Mesendoderm (in vitro differentiated cells): ENCODE data around the gene TMC5.
A peak's percentile ranks its signal among the peaks of the same experiment; 100 is the strongest.

Experiments
- DNase-seq: peaks from one replicate; pipeline ENCODE4 v3.0.0; 2013
- H2AK5ac ChIP-seq: 2 replicates; pipeline ENCODE4 v1.6.1; 2013; ENCODE audit warnings: low read length, inconsistent platforms
- H2BK120ac ChIP-seq: 2 replicates; pipeline ENCODE4 v1.6.1; 2013; ENCODE audit warnings: low read depth, mild to moderate bottlenecking, low read length, moderate library complexity, mixed read lengths
- H2BK15ac ChIP-seq: replicated peaks from 2 replicates; pipeline ENCODE4 v1.6.1; 2013; ENCODE audit warnings: low read depth, mild to moderate bottlenecking, moderate library complexity
- H2BK5ac ChIP-seq: 2 replicates; pipeline ENCODE4 v1.6.1; 2013; ENCODE audit warnings: low read length, inconsistent platforms
- H3K18ac ChIP-seq: 2 replicates; pipeline ENCODE4 v1.6.1; 2013; ENCODE audit warnings: mild to moderate bottlenecking, low read length, mixed read lengths
- H3K23ac ChIP-seq: one replicate; pipeline ENCODE4 v1.6.1; 2013; ENCODE audit warnings: low read length
- H3K27ac ChIP-seq: 2 replicates; pipeline ENCODE4 v1.5.1; 2013; ENCODE audit warnings: low read depth, mild to moderate bottlenecking, inconsistent platforms, low read length, moderate library complexity
- H3K27me3 ChIP-seq: 2 replicates; pipeline ENCODE4 v1.6.1; 2013; ENCODE audit warnings: low read length, control low read depth, mild to moderate bottlenecking, inconsistent platforms; ENCODE audit not compliant: insufficient read depth, poor library complexity
- H3K36me3 ChIP-seq: 2 replicates; pipeline ENCODE4 v1.6.1; 2013; ENCODE audit warnings: low read length, inconsistent platforms; ENCODE audit not compliant: control insufficient read depth, insufficient read depth
- H3K4ac ChIP-seq: one replicate; pipeline ENCODE4 v1.6.1; 2013; ENCODE audit warnings: low read depth, mild to moderate bottlenecking, low read length, moderate library complexity
- H3K4me1 ChIP-seq: 2 replicates; pipeline ENCODE4 v1.6.1; 2013; ENCODE audit warnings: low read depth, low read length, inconsistent platforms; ENCODE audit not compliant: control insufficient read depth
- H3K4me2 ChIP-seq: 2 replicates; pipeline ENCODE4 v1.6.1; 2013; ENCODE audit warnings: low read length
- H3K4me3 ChIP-seq: 2 replicates; pipeline ENCODE4 v1.5.1; 2013; ENCODE audit warnings: mild to moderate bottlenecking, low read length
- H3K56ac ChIP-seq: one replicate; pipeline ENCODE4 v1.6.1; 2013; ENCODE audit warnings: low read length
- H3K79me1 ChIP-seq: 2 replicates; pipeline ENCODE4 v1.6.1; 2013; ENCODE audit warnings: low read length, inconsistent platforms
- H3K79me2 ChIP-seq: 2 replicates; pipeline ENCODE4 v1.6.1; 2013; ENCODE audit warnings: mild to moderate bottlenecking, low read length; ENCODE audit not compliant: control insufficient read depth, insufficient read depth
- H3K9ac ChIP-seq: 2 replicates; pipeline ENCODE4 v1.6.1; 2013; ENCODE audit warnings: low read length, inconsistent platforms
- H4K5ac ChIP-seq: one replicate; pipeline ENCODE4 v1.6.1; 2013; ENCODE audit warnings: low read length
- H4K8ac ChIP-seq: one replicate; pipeline ENCODE4 v1.6.1; 2013; ENCODE audit warnings: low read depth, mild to moderate bottlenecking, control low read depth, low read length, moderate library complexity
- WGBS: extraction: QIAGEN DNeasy Blood & Tissue Kit; methylation state at CpG from one replicate; pipeline ENCODE4 v1.1.7; 2013; ENCODE audit warnings: low lambda C conversion rate, missing lambda C conversion rate; ENCODE audit not compliant: insufficient coverage; ENCODE audit errors: extremely low coverage; 5-methylcytosine and 5-hydroxymethylcytosine counted together

The TMC5 gene

GRCh38 chr16:19513377-19514053 lies 95.8 kb downstream of the TMC5 start:
- no peak overlapping the region for H3K4me3 ChIP-seq
- WGBS: no CpG with 5 or more reads among the region's 4 CpGs
- no peaks in the 10 kb centered on the region for H3K27me3 ChIP-seq
- no peak overlapping the region for H2BK15ac ChIP-seq
- H3K9ac ChIP-seq: no peak overlapping the region
- no peak overlapping the region for H3K27ac ChIP-seq
- DNase-seq: no peak
- no peak overlapping the region for H3K4me2 ChIP-seq
- no peak overlapping the region for H3K23ac ChIP-seq
- no peak overlapping the region for H3K4ac ChIP-seq
- no peak overlapping the region for H4K5ac ChIP-seq
- H2BK120ac ChIP-seq: no peak overlapping the region
- no peaks in the 10 kb centered on the region for H3K4me1 ChIP-seq
- no peaks in the 10 kb centered on the region for H3K79me2 ChIP-seq
- no peak overlapping the region for H2BK5ac ChIP-seq
- peaks cover 2% of the 10 kb centered on the region for H3K79me1 ChIP-seq
- H2AK5ac ChIP-seq: no peak overlapping the region
- no peak overlapping the region for H3K56ac ChIP-seq
- no peak overlapping the region for H3K18ac ChIP-seq
- H3K36me3 ChIP-seq: no peaks in the 10 kb centered on the region
- H4K8ac ChIP-seq: no peak overlapping the region

DNA sequence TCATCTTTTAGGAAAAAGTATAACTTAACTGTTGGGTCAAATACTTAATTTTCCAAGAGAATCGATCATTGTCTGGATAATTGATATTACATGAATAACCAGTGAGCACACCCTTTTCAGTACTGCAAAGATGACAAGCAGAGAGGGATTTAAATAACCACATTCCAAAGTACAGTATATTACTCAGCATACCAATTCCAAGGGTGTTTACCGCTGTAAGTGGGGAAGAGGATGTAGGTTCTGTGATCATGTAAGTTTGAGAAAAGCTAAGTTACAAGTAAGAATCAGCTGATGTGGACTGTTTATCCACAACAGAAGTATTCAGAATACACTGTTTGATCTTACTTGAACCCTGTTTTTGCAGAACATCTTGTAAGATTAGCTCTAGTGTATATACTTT lies 98.1 kb downstream of the TMC5 start:
- Histone ChIP-seq H3K4me1 (peaks cover 1% of the 10 kb centered on the region), H3K36me3 (no peaks in the 10 kb centered on the region), H2BK5ac (no peak overlapping the region), H3K23ac (no peak overlapping the region), H2BK15ac (no peak overlapping the region), H3K4me2 (no peak overlapping the region), H3K18ac (no peak overlapping the region), H4K5ac (no peak overlapping the region), H3K4ac (no peak overlapping the region), H3K27me3 (no peaks in the 10 kb centered on the region), H2AK5ac (no peak overlapping the region), H2BK120ac (no peak overlapping the region), H3K79me1 (peaks cover 4% of the 10 kb centered on the region), H3K4me3 (no peak overlapping the region), H3K56ac (no peak overlapping the region), H4K8ac (no peak overlapping the region), H3K9ac (no peak overlapping the region), H3K27ac (no peak overlapping the region), H3K79me2 (peaks cover 3% of the 10 kb centered on the region)
- WGBS: no CpG with 5 or more reads among the region's 2 CpGs
- DNase-seq: no peak

GRCh38 chr16:19517424-19518089 lies 99.9 kb downstream of the TMC5 start:
- Histone ChIP-seq H3K79me1 (peaks cover 8% of the 10 kb centered on the region), H3K18ac (no peak overlapping the region), H3K4ac (no peak overlapping the region), H3K27me3 (no peaks in the 10 kb centered on the region), H3K4me1 (peaks cover 9% of the 10 kb centered on the region), H3K23ac (no peak overlapping the region), H2AK5ac (no peak overlapping the region), H2BK15ac (no peak overlapping the region), H4K5ac (no peak overlapping the region), H3K9ac (no peak overlapping the region), H3K27ac (no peak overlapping the region), H4K8ac (no peak overlapping the region), H3K56ac (no peak overlapping the region), H3K4me2 (no peak overlapping the region), H3K79me2 (peaks cover 9% of the 10 kb centered on the region), H2BK120ac (no peak overlapping the region), H3K36me3 (no peaks in the 10 kb centered on the region), H3K4me3 (no peak overlapping the region), H2BK5ac (no peak overlapping the region)
- DNase-seq: no peak
- no CpG with 5 or more reads among the region's 8 CpGs for WGBS

GRCh38 chr16:19518388-19518787 lies 100.7 kb downstream of the TMC5 start:
- no peak overlapping the region for H3K27ac ChIP-seq
- no peak overlapping the region for H2BK120ac ChIP-seq
- no peak overlapping the region for H3K9ac ChIP-seq
- DNase-seq: no peak
- peaks cover 12% of the 10 kb centered on the region for H3K4me1 ChIP-seq
- H2BK5ac ChIP-seq: no peak overlapping the region
- no peak overlapping the region for H2BK15ac ChIP-seq
- H3K79me1 ChIP-seq: peaks cover 8% of the 10 kb centered on the region
- no peaks in the 10 kb centered on the region for H3K27me3 ChIP-seq
- peaks cover 9% of the 10 kb centered on the region for H3K79me2 ChIP-seq
- H3K56ac ChIP-seq: no peak overlapping the region
- H2AK5ac ChIP-seq: no peak overlapping the region
- H3K23ac ChIP-seq: no peak overlapping the region
- H3K4me3 ChIP-seq: no peak overlapping the region
- no peaks in the 10 kb centered on the region for H3K36me3 ChIP-seq
- no peak overlapping the region for H3K4ac ChIP-seq
- no peak overlapping the region for H3K4me2 ChIP-seq
- H3K18ac ChIP-seq: no peak overlapping the region
- H4K8ac ChIP-seq: no peak overlapping the region
- WGBS: no CpG with 5 or more reads among the region's 2 CpGs
- no peak overlapping the region for H4K5ac ChIP-seq

- H4K8ac ChIP-seq: no peak overlapping the region
- no CpG with 5 or more reads among the region's 8 CpGs for WGBS
- peak; percentile 4 for DNase-seq
Observed at GRCh38 chr16:19520861-19521331, 103.2 kb downstream of the TMC5 start.

More at GRCh38 chr16:19520861-19521331, 103.2 kb downstream of the TMC5 start:
- Histone ChIP-seq H3K79me1 (peaks cover 10% of the 10 kb centered on the region), H3K36me3 (no peaks in the 10 kb centered on the region), H3K56ac (peak overlapping the region; percentile 93), H3K4me3 (peak overlapping the region; percentile 33), H3K4me2 (peak overlapping the region; percentile 97), H3K79me2 (peaks cover 12% of the 10 kb centered on the region), H3K23ac (no peak overlapping the region), H4K5ac (no peak overlapping the region), H3K4me1 (peaks cover 15% of the 10 kb centered on the region), H2BK120ac (no peak overlapping the region), H3K27me3 (no peaks in the 10 kb centered on the region), H2BK5ac (no peak overlapping the region), H2BK15ac (no peak overlapping the region), H3K18ac (no peak overlapping the region), H3K27ac (no peak overlapping the region), H3K9ac (peak overlapping the region; percentile 89), H3K4ac (no peak overlapping the region), H2AK5ac (no peak overlapping the region)
